HEK293 (cell line): Measurements from ENCODE around the gene B4GALNT2.

Experiments
- CTCF ChIA-PET: fragments of 350-600 bp; formaldehyde crosslinking; extraction: SDS; loops from one replicate; lab custom pipeline; 2021; ENCODE audit warnings: antibody characterized with exemption; lab: Yijun Ruan, JAX
- POLR2A ChIA-PET: fragments of 300-600 bp; formaldehyde crosslinking; extraction: SDS; loops from one replicate; lab custom pipeline; 2020; ENCODE audit warnings: antibody characterized with exemption, inconsistent platforms; lab: Yijun Ruan, JAX
- H3K27ac ChIP-seq: fragments of 200-500 bp; sonication (Bioruptor generic); 2 replicates; pipeline ENCODE4 v1.5.1; 2014; ENCODE audit warnings: low read depth, low read length, control low read depth, inconsistent platforms; ENCODE audit errors: extremely low read depth
- H3K36me3 ChIP-seq, 2 experiments: fragments of 200-500 bp in 1 of 2; sonication (Bioruptor generic) in 1 of 2; 1 replicate in 1 of 2; 2 replicates in 1 of 2; pipeline ENCODE4 v1.5.1; 2014 to 2017; ENCODE audit warnings: inconsistent platforms in 2 of 2, low read length in 2 of 2; ENCODE audit not compliant: control insufficient read depth in 2 of 2, insufficient read depth in 1 of 2
- H3K4me1 ChIP-seq: fragments of 200-500 bp; sonication (Bioruptor generic); 2 replicates; pipeline ENCODE4 v1.5.1; 2014; ENCODE audit warnings: mild to moderate bottlenecking, low read length, inconsistent platforms; ENCODE audit not compliant: control insufficient read depth, insufficient read depth
- H3K4me3 ChIP-seq: 2 replicates; pipeline ENCODE4 v1.5.1; 2011; ENCODE audit warnings: low read depth, mild to moderate bottlenecking, control low read depth, low read length, moderate library complexity
- H3K9me3 ChIP-seq: fragments of 200-500 bp; sonication (Bioruptor generic); 2 replicates; pipeline ENCODE4 v1.5.1; 2014; ENCODE audit warnings: low read depth, low read length, inconsistent platforms; ENCODE audit not compliant: control insufficient read depth, insufficient read depth
- GLI4 ChIP-seq: fragments of 450-650 bp; formaldehyde crosslinking; IDR thresholded peaks from 2 replicates; pipeline ENCODE4 v1.5.1; 2016; ENCODE audit warnings: missing biosample characterization, missing genetic modification characterization
- INSM2 ChIP-seq: fragments of 450-650 bp; formaldehyde crosslinking; IDR thresholded peaks from 2 replicates; pipeline ENCODE4 v1.5.1; 2016; ENCODE audit warnings: missing biosample characterization, missing genetic modification characterization
- KLF10 ChIP-seq: fragments of 450-650 bp; IDR thresholded peaks from 2 replicates; pipeline ENCODE4 v1.5.1; 2018; ENCODE audit warnings: missing biosample characterization, mild to moderate bottlenecking, missing genetic modification characterization
- MYNN ChIP-seq: fragments of 450-650 bp; formaldehyde crosslinking; IDR thresholded peaks from 2 replicates; pipeline ENCODE4 v1.5.1; 2016; ENCODE audit warnings: missing biosample characterization, missing genetic modification characterization, borderline replicate concordance
- PBX3 ChIP-seq: sonication (generic); formaldehyde crosslinking; IDR thresholded peaks from 2 replicates; pipeline ENCODE4 v1.8.1; 2022; ENCODE audit warnings: mild to moderate bottlenecking, moderate library complexity, missing genetic modification reagents
- SETDB1 ChIP-seq: IDR thresholded peaks from one replicate; pipeline ENCODE4 v1.6.1; 2017; ENCODE audit warnings: mild to moderate bottlenecking, low read length, moderate library complexity, mixed read lengths; ENCODE audit not compliant: insufficient read length
- ZNF146 ChIP-seq: fragments of 450-650 bp; formaldehyde crosslinking; IDR thresholded peaks from 2 replicates; pipeline ENCODE4 v1.5.1; 2016; ENCODE audit warnings: missing biosample characterization, missing genetic modification characterization
- ZNF16 ChIP-seq: fragments of 450-650 bp; formaldehyde crosslinking; IDR thresholded peaks from 2 replicates; pipeline ENCODE4 v1.5.1; 2016; ENCODE audit warnings: low read depth, missing biosample characterization, missing genetic modification characterization
- ZNF223 ChIP-seq: fragments of 450-650 bp; formaldehyde crosslinking; IDR thresholded peaks from 2 replicates; pipeline ENCODE4 v1.5.1; 2016; ENCODE audit warnings: missing biosample characterization, missing genetic modification characterization
- ZNF239 ChIP-seq: fragments of 450-650 bp; formaldehyde crosslinking; IDR thresholded peaks from 2 replicates; pipeline ENCODE4 v1.5.1; 2016; ENCODE audit warnings: missing biosample characterization, missing genetic modification characterization
- ZNF274 ChIP-seq, 2 experiments: fragments of 200-500 bp in 1 of 2; fragments of 450-650 bp in 1 of 2; sonication (Bioruptor generic) in 1 of 2; formaldehyde crosslinking in 1 of 2; IDR thresholded peaks; 2 replicates each; pipeline versions ENCODE4 v1.5.1 to v1.6.1; 2014 to 2016; ENCODE audit warnings: borderline replicate concordance in 1 of 2, inconsistent platforms in 1 of 2, low read length in 1 of 2, missing biosample characterization in 1 of 2, missing genetic modification characterization in 1 of 2
- ZNF311 ChIP-seq: fragments of 450-650 bp; formaldehyde crosslinking; IDR thresholded peaks from 2 replicates; pipeline ENCODE4 v1.5.1; 2017; ENCODE audit warnings: missing biosample characterization, missing genetic modification characterization, borderline replicate concordance
- ZNF324 ChIP-seq: fragments of 450-650 bp; formaldehyde crosslinking; IDR thresholded peaks from 2 replicates; pipeline ENCODE4 v1.5.1; 2016; ENCODE audit warnings: missing biosample characterization, missing genetic modification characterization
- ZNF37A ChIP-seq: fragments of 450-650 bp; IDR thresholded peaks from 2 replicates; pipeline ENCODE4 v1.5.1; 2018; ENCODE audit warnings: missing biosample characterization, missing genetic modification characterization
- ZNF529 ChIP-seq: fragments of 450-650 bp; formaldehyde crosslinking; IDR thresholded peaks from 2 replicates; pipeline ENCODE4 v1.5.1; 2017; ENCODE audit warnings: missing genetic modification characterization, missing biosample characterization; ENCODE audit not compliant: insufficient replicate concordance
- ZNF544 ChIP-seq: fragments of 450-650 bp; formaldehyde crosslinking; IDR thresholded peaks from 2 replicates; pipeline ENCODE4 v1.5.0; 2017; ENCODE audit warnings: missing biosample characterization, missing genetic modification characterization
- ZNF549 ChIP-seq: fragments of 450-650 bp; IDR thresholded peaks from 2 replicates; pipeline ENCODE4 v1.5.1; 2018; ENCODE audit warnings: missing biosample characterization, missing genetic modification characterization, mild to moderate bottlenecking, inconsistent platforms, moderate library complexity
- ZNF560 ChIP-seq: fragments of 450-650 bp; formaldehyde crosslinking; IDR thresholded peaks from 2 replicates; pipeline ENCODE4 v1.5.1; 2017; ENCODE audit warnings: missing biosample characterization, missing genetic modification characterization, borderline replicate concordance
- ZNF704 ChIP-seq: fragments of 450-650 bp; formaldehyde crosslinking; IDR thresholded peaks from 2 replicates; pipeline ENCODE4 v1.5.1; 2016; ENCODE audit warnings: missing biosample characterization, missing genetic modification characterization
- ZNF785 ChIP-seq: fragments of 450-650 bp; formaldehyde crosslinking; IDR thresholded peaks from 2 replicates; pipeline ENCODE4 v1.5.1; 2016; ENCODE audit warnings: missing biosample characterization, missing genetic modification characterization
- ZNF792 ChIP-seq: fragments of 450-650 bp; formaldehyde crosslinking; IDR thresholded peaks from 2 replicates; pipeline ENCODE4 v1.5.1; 2016; ENCODE audit warnings: missing biosample characterization, missing genetic modification characterization
- ZSCAN4 ChIP-seq: fragments of 450-650 bp; formaldehyde crosslinking; IDR thresholded peaks from 2 replicates; pipeline ENCODE4 v1.5.1; 2017; ENCODE audit warnings: missing biosample characterization, missing genetic modification characterization
- TF ChIP-seq, protein P1 (sequence below): fragments of 450-650 bp; formaldehyde crosslinking; IDR thresholded peaks from 2 replicates; pipeline ENCODE4 v1.5.1; 2016; ENCODE audit warnings: missing biosample characterization, missing genetic modification characterization, borderline replicate concordance
- TF ChIP-seq, protein P2 (sequence below): fragments of 450-650 bp; formaldehyde crosslinking; IDR thresholded peaks from 2 replicates; pipeline ENCODE4 v1.5.1; 2016; ENCODE audit warnings: missing biosample characterization, missing genetic modification characterization
- TF ChIP-seq, protein P3 (sequence below): fragments of 450-650 bp; IDR thresholded peaks from 2 replicates; pipeline ENCODE4 v1.5.1; 2018; ENCODE audit warnings: missing biosample characterization, mild to moderate bottlenecking, missing genetic modification characterization

Gene B4GALNT2

GRCh38 chr17:49180998-49181635, 48.5 kb downstream of the B4GALNT2 start:
- no peaks in the 10 kb centered on the region for H3K9me3 ChIP-seq
- no peaks in the 10 kb centered on the region for H3K4me1 ChIP-seq
- no peaks in the 10 kb centered on the region for H3K36me3 ChIP-seq
- TF ChIP-seq ZNF549: no peak
- no peak for TF ChIP-seq INSM2 (tag by site-specific recombination)
- no peak for TF ChIP-seq ZNF146 (tag by site-specific recombination)
- TF ChIP-seq KLF10: no peak
- TF ChIP-seq ZNF529 (tag by site-specific recombination): no peak
- TF ChIP-seq ZNF274 (IDR thresholded peaks at IDR 0.05; ENCODE audit: low read length): no peak
- TF ChIP-seq ZNF274 (tag by site-specific recombination; IDR thresholded peaks at IDR 0.05; ENCODE audit: borderline replicate concordance): no peak
- TF ChIP-seq ZNF544 (tag by site-specific recombination): no peak
- no peak for TF ChIP-seq ZNF560
- no peak for TF ChIP-seq ZNF704
- TF ChIP-seq PBX3 (CRISPR knock-in tag): no peak
- no peak for TF ChIP-seq ZSCAN4 (tag by site-specific recombination)
- TF ChIP-seq ZNF16: no peak
- no peak for TF ChIP-seq ZNF37A (tag by site-specific recombination)
- ChIA-PET CTCF (interaction anchor here (0.6 to 3.2 kb wide), 11 partner anchors 9 to 1204 kb away, joined by 3 to 28 read pairs (median 7); partner anchors contain the start of gene PHOSPHO1), POLR2A (no interaction called here)
- no peak overlapping the region for H3K27ac ChIP-seq
- no peak overlapping the region for H3K4me3 ChIP-seq

- ChIA-PET CTCF (no interaction called here), POLR2A (interaction anchor here (0.7 kb wide), 1 partner anchor 25 kb away, joined by 4 read pairs; no protein-coding TSS in a partner anchor)
- H3K4me1 ChIP-seq: no peaks in the 10 kb centered on the region
- no peak overlapping the region for H3K27ac ChIP-seq
- TF ChIP-seq ZNF785 (tag by site-specific recombination) (no peak), ZNF792 (tag by site-specific recombination) (no peak), ZNF239 (tag by site-specific recombination) (no peak), ZNF311 (no peak), KLF10 (no peak), SETDB1 (no peak), ZNF223 (no peak), GLI4 (tag by site-specific recombination) (no peak), MYNN (tag by site-specific recombination) (no peak), ZNF324 (tag by site-specific recombination) (no peak)
- TF ChIP-seq, protein P1, sequence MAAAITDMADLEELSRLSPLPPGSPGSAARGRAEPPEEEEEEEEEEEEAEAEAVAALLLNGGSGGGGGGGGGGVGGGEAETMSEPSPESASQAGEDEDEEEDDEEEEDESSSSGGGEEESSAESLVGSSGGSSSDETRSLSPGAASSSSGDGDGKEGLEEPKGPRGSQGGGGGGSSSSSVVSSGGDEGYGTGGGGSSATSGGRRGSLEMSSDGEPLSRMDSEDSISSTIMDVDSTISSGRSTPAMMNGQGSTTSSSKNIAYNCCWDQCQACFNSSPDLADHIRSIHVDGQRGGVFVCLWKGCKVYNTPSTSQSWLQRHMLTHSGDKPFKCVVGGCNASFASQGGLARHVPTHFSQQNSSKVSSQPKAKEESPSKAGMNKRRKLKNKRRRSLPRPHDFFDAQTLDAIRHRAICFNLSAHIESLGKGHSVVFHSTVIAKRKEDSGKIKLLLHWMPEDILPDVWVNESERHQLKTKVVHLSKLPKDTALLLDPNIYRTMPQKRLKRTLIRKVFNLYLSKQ (tag by site-specific recombination): no peak
- TF ChIP-seq, protein P2, sequence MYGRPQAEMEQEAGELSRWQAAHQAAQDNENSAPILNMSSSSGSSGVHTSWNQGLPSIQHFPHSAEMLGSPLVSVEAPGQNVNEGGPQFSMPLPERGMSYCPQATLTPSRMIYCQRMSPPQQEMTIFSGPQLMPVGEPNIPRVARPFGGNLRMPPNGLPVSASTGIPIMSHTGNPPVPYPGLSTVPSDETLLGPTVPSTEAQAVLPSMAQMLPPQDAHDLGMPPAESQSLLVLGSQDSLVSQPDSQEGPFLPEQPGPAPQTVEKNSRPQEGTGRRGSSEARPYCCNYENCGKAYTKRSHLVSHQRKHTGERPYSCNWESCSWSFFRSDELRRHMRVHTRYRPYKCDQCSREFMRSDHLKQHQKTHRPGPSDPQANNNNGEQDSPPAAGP (tag by site-specific recombination): no peak
- TF ChIP-seq, protein P3, sequence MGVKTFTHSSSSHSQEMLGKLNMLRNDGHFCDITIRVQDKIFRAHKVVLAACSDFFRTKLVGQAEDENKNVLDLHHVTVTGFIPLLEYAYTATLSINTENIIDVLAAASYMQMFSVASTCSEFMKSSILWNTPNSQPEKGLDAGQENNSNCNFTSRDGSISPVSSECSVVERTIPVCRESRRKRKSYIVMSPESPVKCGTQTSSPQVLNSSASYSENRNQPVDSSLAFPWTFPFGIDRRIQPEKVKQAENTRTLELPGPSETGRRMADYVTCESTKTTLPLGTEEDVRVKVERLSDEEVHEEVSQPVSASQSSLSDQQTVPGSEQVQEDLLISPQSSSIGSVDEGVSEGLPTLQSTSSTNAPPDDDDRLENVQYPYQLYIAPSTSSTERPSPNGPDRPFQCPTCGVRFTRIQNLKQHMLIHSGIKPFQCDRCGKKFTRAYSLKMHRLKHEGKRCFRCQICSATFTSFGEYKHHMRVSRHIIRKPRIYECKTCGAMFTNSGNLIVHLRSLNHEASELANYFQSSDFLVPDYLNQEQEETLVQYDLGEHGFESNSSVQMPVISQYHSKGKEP (tag by site-specific recombination): no peak
- no peak overlapping the region for H3K4me3 ChIP-seq
- H3K36me3 ChIP-seq: no peaks in the 10 kb centered on the region
- H3K9me3 ChIP-seq: no peaks in the 10 kb centered on the region
Observed at GRCh38 chr17:49183341-49183740, 50.8 kb downstream of the B4GALNT2 start.
